ENCODE results near the gene EXOC6.

The EXOC6 gene, protein sequence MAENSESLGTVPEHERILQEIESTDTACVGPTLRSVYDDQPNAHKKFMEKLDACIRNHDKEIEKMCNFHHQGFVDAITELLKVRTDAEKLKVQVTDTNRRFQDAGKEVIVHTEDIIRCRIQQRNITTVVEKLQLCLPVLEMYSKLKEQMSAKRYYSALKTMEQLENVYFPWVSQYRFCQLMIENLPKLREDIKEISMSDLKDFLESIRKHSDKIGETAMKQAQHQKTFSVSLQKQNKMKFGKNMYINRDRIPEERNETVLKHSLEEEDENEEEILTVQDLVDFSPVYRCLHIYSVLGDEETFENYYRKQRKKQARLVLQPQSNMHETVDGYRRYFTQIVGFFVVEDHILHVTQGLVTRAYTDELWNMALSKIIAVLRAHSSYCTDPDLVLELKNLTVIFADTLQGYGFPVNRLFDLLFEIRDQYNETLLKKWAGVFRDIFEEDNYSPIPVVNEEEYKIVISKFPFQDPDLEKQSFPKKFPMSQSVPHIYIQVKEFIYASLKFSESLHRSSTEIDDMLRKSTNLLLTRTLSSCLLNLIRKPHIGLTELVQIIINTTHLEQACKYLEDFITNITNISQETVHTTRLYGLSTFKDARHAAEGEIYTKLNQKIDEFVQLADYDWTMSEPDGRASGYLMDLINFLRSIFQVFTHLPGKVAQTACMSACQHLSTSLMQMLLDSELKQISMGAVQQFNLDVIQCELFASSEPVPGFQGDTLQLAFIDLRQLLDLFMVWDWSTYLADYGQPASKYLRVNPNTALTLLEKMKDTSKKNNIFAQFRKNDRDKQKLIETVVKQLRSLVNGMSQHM

DNA sequence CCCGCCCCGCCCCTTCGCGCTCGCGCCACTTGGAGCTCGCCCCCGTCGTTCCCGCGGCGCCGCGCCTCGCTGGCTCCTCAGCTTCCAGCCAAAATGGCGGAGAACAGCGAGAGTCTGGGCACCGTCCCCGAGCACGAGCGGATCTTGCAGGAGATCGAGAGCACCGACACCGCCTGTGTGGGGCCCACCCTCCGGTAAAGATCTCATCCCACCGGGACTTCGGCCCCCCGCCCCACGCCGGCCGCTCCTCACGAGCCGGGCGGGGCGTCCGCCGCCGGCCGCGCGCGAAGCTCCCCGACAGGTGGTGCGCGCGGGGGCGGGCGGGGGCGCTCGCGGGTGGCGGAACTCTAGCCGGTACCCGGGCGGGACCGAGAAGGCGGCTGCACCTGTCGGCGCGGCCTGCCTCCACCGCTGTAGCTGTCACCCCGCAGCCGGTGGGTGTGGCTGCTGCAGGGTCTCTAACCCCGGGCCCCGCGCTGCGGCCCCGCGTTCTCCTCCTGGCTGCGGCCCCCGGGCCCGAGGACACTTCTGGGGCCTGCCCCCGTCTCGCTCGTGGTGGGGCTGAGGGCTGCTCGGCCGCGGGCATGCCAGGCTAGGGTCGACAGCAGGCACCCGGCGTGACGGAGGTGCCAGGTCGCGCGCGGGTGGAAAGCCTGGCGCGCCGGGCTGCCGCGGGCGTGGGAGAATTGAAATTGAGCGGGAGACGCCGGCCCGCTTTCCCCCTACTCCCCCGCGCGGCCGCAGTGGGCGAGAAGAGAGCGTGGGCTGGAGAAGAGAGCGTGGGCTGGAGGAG lies at the start of gene EXOC6:
Gene EXOC6 (plus strand): TSS at position 80 of the 793 bp plus-strand sequence. CDS start 14 bp downstream, at position 94.
- Histone ChIP-seq H3K79me2 (ENCODE audit: insufficient read depth, low read depth) (no peaks in the 10 kb centered on the region), H3K9ac (peak within 1 kb of the TSS; percentile 88), H3K27me3 (ENCODE audit: insufficient read depth, low read depth) (no peaks in the 10 kb centered on the region), H3K4me3 (IDR thresholded peaks at IDR 0.05; ENCODE audit: insufficient read depth, low read depth, low read length) (no peak within 1 kb of the TSS), H4K20me1 (ENCODE audit: insufficient read depth) (no peaks in the 10 kb centered on the region), H3K27ac (peak within 1 kb of the TSS; percentile 79), H3K36me3 (ENCODE audit: insufficient read depth) (no peaks in the 10 kb centered on the region), H3K4me1 (ENCODE audit: low read depth, poor library complexity, severe bottlenecking) (peaks cover 44% of the 10 kb centered on the region), H3K4me2 (peak within 1 kb of the TSS; percentile 90), H2AFZ (ENCODE audit: low read depth) (peak within 1 kb of the TSS; percentile 97)
- TF ChIP-seq, protein P1, sequence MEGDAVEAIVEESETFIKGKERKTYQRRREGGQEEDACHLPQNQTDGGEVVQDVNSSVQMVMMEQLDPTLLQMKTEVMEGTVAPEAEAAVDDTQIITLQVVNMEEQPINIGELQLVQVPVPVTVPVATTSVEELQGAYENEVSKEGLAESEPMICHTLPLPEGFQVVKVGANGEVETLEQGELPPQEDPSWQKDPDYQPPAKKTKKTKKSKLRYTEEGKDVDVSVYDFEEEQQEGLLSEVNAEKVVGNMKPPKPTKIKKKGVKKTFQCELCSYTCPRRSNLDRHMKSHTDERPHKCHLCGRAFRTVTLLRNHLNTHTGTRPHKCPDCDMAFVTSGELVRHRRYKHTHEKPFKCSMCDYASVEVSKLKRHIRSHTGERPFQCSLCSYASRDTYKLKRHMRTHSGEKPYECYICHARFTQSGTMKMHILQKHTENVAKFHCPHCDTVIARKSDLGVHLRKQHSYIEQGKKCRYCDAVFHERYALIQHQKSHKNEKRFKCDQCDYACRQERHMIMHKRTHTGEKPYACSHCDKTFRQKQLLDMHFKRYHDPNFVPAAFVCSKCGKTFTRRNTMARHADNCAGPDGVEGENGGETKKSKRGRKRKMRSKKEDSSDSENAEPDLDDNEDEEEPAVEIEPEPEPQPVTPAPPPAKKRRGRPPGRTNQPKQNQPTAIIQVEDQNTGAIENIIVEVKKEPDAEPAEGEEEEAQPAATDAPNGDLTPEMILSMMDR (conservative IDR thresholded peaks at IDR 0.05; ENCODE audit: low read depth, low read length), result 0 out of 2 replicates have a peak, but pooled peaks have one; percentile 29

DNA sequence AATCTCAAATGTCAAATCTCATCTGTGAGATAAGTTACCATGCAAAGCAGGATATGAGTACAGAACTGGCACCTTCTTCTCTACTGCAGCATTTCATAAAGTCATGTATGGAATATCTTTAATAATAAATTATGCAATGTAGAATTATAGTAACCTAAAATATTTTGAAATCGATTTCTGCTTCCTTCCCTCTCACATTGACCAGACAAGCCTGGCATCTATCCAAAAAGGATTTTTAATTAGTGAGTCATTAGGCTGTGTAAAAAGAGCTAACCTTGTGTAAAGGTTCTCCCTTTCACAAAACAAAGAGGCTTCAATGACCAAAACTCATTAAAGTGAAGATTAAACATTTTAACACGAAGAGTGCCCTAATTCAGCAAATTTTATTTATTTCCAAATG lies 48.8 kb upstream of the EXOC6 start:
- H3K4me1 ChIP-seq (ENCODE audit: low read depth, poor library complexity, severe bottlenecking), result peaks cover 9% of the 10 kb centered on the region
- no peak overlapping the region for H3K9ac ChIP-seq
- no peak overlapping the region for H3K4me2 ChIP-seq
- TF ChIP-seq, protein P1 (conservative IDR thresholded peaks at IDR 0.05; ENCODE audit: low read depth, low read length), result no peak
- no peak overlapping the region for H2AFZ ChIP-seq (ENCODE audit: low read depth)
- H4K20me1 ChIP-seq (ENCODE audit: insufficient read depth), result no peaks in the 10 kb centered on the region
- no peak overlapping the region for H3K27ac ChIP-seq
- H3K4me3 ChIP-seq (IDR thresholded peaks at IDR 0.05; ENCODE audit: insufficient read depth, low read depth, low read length), result no peak overlapping the region
- H3K27me3 ChIP-seq (ENCODE audit: insufficient read depth, low read depth), result no peaks in the 10 kb centered on the region
- no peaks in the 10 kb centered on the region for H3K36me3 ChIP-seq (ENCODE audit: insufficient read depth)
- H3K79me2 ChIP-seq (ENCODE audit: insufficient read depth, low read depth), result no peaks in the 10 kb centered on the region

DNA sequence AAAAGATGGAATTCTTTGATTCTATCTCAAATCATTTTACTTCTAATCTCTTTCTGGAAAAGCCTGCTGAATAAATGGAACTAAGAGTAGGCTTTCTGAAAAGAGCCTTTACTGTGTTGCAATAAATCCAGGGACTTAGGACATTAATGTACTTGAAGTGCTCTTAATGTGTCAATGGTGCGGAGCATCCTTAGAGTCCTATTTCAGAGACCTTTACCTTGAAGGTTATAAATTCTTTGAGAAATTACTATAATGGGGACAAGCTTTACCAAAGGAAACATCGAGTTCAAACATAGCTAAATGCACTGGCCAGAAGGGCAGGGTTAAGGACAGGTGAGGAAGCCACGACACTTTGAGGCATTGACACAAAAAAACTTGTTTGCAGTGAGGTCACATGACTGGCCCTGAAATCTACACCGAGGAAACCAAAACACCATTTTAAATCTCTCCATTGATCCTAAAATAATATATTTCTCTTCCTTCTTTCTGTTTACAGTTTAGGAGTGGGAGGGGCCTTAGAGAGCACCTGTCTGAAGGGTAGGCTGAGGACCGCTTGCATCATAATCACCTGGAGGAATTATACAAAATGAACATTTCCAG lies 48.1 kb upstream of the EXOC6 start:
- no peak overlapping the region for H2AFZ ChIP-seq (ENCODE audit: low read depth)
- no peaks in the 10 kb centered on the region for H3K79me2 ChIP-seq (ENCODE audit: insufficient read depth, low read depth)
- no peaks in the 10 kb centered on the region for H3K27me3 ChIP-seq (ENCODE audit: insufficient read depth, low read depth)
- H4K20me1 ChIP-seq (ENCODE audit: insufficient read depth), result no peaks in the 10 kb centered on the region
- H3K4me2 ChIP-seq, result no peak overlapping the region
- H3K36me3 ChIP-seq (ENCODE audit: insufficient read depth), result no peaks in the 10 kb centered on the region
- TF ChIP-seq, protein P1 (conservative IDR thresholded peaks at IDR 0.05; ENCODE audit: low read depth, low read length), result no peak
- no peak overlapping the region for H3K9ac ChIP-seq
- H3K27ac ChIP-seq, result no peak overlapping the region
- no peak overlapping the region for H3K4me3 ChIP-seq (IDR thresholded peaks at IDR 0.05; ENCODE audit: insufficient read depth, low read depth, low read length)
- peaks cover 9% of the 10 kb centered on the region for H3K4me1 ChIP-seq (ENCODE audit: low read depth, poor library complexity, severe bottlenecking)

Measured in KMS-11 (cell line).